Measurements from ENCODE around the gene PDZRN4.
A peak's percentile ranks its signal among the peaks of the same experiment; 100 is the strongest.
"Not testable (repeated sequence)": the region's sequence is repeated elsewhere in the genome, so short reads cannot be mapped to it uniquely, and the experiment has no call there.

PDZRN4 gene

DNA sequence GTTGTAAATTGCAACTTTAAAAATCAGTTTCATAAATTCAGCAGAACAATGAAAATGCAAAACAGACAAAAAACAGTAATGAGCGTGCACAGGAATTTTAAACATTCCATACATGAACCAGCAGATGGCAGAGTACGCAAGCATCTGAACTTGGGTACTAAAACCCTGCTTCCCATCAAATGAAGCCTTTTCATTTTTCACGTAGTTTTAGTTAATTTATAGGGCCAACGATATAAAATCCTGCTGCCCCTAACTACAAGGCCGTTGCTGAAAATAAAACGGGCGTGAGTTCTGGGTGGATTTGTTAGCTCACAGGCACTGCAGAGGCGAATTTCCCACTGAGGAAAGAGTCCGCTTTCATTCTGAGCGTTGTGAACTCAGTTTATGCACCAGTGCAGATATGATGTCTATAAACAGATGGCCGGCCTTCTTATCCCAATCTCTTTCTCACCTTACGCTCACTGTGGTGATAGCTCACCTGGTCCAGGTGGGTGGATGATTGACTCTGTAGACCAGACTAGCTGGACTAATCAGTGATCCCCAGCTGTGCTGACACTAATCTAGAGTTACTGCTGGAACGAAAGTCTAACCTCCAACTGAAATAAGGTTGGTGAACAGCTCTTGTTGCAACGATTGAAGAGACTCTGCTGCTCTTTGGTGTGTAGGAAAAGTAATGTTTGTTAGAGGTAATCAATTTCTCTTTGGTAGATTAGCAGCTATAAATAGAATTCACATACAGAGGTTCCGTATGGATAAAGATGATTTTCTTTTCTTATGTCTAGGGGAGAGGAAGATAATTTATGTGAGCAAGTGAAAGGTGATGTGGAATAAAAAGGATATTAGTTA is 89.2 kb downstream of the PDZRN4 start:
- H3K4me3 ChIP-seq (replicated peaks in 1 of 2; ENCODE audit: low read depth in 2 of 2, low read length in 2 of 2): no peak overlapping the region

GRCh38 chr12:41277946-41278267 is 89.8 kb downstream of the PDZRN4 start:
- no peak for TF ChIP-seq CTCF (IDR thresholded peaks at IDR 0.05; ENCODE audit: low read depth, low read length)
- H3K4me3 ChIP-seq (replicated peaks in 1 of 2; ENCODE audit: low read depth in 2 of 2, low read length in 2 of 2): no peak overlapping the region
- DNase-seq (ENCODE audit: low read depth in 2 of 2): no peak

More for the DNA sequence above, 89.2 kb downstream of the PDZRN4 start:
- peak; percentile 55 for TF ChIP-seq CTCF (IDR thresholded peaks at IDR 0.05; ENCODE audit: low read depth, low read length)
- peak; percentile 66 to 68 for DNase-seq (ENCODE audit: low read depth in 2 of 2)

- H3K4me3 ChIP-seq (replicated peaks in 1 of 2; ENCODE audit: low read depth in 2 of 2, low read length in 2 of 2); DNase-seq (ENCODE audit: low read depth in 2 of 2): not testable (repeated sequence)
Observed at GRCh38 chr12:41280341-41281095, 92.4 kb downstream of the PDZRN4 start.

GRCh38 chr12:41285470-41285869 is 97.3 kb downstream of the PDZRN4 start:
- not testable (repeated sequence) for DNase-seq (ENCODE audit: low read depth in 2 of 2); H3K4me3 ChIP-seq (replicated peaks in 1 of 2; ENCODE audit: low read depth in 2 of 2, low read length in 2 of 2)

DNA sequence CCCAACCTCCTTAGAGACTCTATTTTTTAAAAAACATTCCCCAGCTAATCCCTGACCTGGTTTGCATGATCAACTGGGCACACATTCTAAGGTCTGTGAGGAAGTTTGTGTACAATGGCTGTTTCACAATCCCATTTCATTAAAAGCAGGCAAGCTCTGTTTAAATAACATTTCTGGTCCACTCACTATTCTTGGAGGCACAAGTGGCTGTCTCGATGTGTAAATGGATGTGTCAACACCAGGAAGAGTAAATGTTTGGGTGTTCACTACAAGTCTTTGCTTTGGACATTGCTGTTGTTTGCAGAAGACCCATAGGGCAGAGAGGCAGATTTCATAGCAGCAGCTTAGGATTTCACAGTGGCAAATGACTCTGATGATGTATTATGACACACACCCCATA is 98.3 kb downstream of the PDZRN4 start:
- no peak for TF ChIP-seq CTCF (IDR thresholded peaks at IDR 0.05; ENCODE audit: low read depth, low read length)
- H3K4me3 ChIP-seq (replicated peaks in 1 of 2; ENCODE audit: low read depth in 2 of 2, low read length in 2 of 2): no peak overlapping the region
- DNase-seq (ENCODE audit: low read depth in 2 of 2): no peak

GRCh38 chr12:41287500-41288141 is 99.5 kb downstream of the PDZRN4 start:
- TF ChIP-seq CTCF (IDR thresholded peaks at IDR 0.05; ENCODE audit: low read depth, low read length): no peak
- H3K4me3 ChIP-seq (replicated peaks in 1 of 2; ENCODE audit: low read depth in 2 of 2, low read length in 2 of 2): no peak overlapping the region
- no peak for DNase-seq (ENCODE audit: low read depth in 2 of 2)

- TF ChIP-seq CTCF (IDR thresholded peaks at IDR 0.05; ENCODE audit: low read depth, low read length): no peak
- DNase-seq (ENCODE audit: low read depth in 2 of 2): no peak
- H3K4me3 ChIP-seq (replicated peaks in 1 of 2; ENCODE audit: low read depth in 2 of 2, low read length in 2 of 2): no peak overlapping the region
Observed at GRCh38 chr12:41288142-41288811, 100.2 kb downstream of the PDZRN4 start.

All from cardiac fibroblast (primary cell).